SH-SY5Y (cell line): ENCODE results near the gene SKP1.

Experiments used
- GATA2 ChIP-seq: IDR thresholded peaks from 2 replicates; pipeline ENCODE4 v1.6.1; 2011; ENCODE audit warnings: mild to moderate bottlenecking, low read depth, low read length
- GATA3 ChIP-seq: IDR thresholded peaks from 2 replicates; pipeline ENCODE4 v1.6.1; 2011; ENCODE audit warnings: low read depth, mild to moderate bottlenecking, low read length, moderate library complexity

- TF ChIP-seq GATA2 (no peak), GATA3 (no peak)
These were observed 64.8 kb downstream of the SKP1 start for GRCh38 chr5:134111741-134112647.
